HG03064 (cell line): ENCODE data around the gene ATP5PD.
A peak's percentile ranks its signal among the peaks of the same experiment; 100 is the strongest.
"Not testable (repeated sequence)": the region's sequence is repeated elsewhere in the genome, so short reads cannot be mapped to it uniquely, and the experiment has no call there.

Experiments used
- ATAC-seq: cut with Tn5 transposase; IDR thresholded peaks from one replicate; pipeline ENCODE4 v1.9.1; 2021; ENCODE audit warnings: low read depth; ENCODE audit not compliant: unreplicated experiment

The ATP5PD gene

DNA sequence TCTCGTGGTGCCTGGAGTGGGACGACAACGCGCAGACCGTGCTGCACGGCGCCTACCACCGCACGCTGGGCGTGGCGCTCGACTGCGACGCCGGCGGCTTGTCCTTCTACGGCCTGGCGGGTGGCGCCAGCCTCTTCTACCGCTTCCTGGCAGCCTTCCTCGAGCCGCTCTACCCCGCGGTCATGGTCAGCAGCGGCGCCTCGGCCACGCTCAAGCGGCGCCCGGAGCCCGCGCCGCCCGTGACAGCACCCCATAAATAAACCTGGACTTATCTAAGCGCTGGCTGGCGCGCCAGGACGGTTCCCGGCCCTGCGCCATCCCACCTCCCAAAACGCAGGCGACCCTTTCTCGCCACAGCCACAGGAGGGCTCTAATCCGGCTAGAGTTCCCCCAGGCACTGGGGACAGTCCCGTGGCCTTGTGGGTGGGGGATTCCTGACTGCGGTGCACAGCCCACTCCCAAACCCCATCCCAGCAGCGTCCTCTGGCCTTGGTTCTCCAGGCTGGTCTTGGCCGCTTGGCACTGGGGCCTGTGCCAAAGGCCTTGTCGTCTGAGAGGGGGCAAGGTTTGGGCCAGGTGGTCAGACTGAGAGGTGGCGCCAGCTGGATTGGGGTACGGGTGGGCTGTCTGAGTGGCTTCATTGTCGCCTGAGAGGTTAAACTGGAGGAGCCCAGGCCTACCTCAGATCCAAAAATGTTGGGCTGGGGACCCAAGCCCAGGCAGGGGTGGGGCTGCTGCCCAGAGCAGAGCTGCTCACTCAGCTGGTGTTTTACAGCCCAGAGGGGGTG lies 30.9 kb upstream of the ATP5PD start:
- peak; percentile 40 for ATAC-seq

- no peak for ATAC-seq
Observed at GRCh38 chr17:75077072-75077495, 30.3 kb upstream of the ATP5PD start.

DNA sequence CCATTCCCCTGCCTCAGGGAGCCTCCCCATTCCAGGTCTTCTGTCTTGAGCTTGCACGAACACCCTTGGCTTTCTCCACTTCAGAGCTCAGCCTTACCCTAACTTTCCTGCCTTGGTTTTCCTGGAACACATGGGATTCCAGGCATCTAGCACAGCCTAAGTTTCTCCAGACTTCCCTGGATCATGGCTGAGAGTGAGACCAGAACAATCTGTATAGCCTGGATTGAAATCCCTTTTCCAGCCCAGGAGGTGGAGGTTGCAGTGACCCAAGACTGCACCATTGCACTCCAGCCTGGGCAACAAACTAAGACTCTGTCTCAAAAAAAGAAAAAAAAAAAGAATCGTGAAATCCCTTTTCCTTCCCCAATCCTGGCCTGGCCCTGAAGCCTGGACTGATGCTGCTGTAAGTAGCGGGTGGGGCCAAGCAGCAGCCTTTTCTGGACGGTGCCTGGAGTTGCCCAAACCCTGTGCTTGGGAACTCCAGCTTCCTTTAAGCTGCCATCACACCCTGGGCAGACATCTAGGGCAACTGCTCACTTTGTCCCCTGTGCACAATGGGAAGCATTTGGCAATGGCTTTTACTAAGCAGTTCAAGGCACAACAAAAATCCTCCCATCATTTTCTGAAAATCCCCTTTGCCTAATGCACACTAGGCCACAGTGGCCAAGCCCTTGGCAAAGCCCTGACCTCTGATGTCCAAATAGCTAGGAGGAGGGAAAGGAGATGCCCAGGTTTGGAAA lies 29.0 kb upstream of the ATP5PD start:
- ATAC-seq, result no peak

DNA sequence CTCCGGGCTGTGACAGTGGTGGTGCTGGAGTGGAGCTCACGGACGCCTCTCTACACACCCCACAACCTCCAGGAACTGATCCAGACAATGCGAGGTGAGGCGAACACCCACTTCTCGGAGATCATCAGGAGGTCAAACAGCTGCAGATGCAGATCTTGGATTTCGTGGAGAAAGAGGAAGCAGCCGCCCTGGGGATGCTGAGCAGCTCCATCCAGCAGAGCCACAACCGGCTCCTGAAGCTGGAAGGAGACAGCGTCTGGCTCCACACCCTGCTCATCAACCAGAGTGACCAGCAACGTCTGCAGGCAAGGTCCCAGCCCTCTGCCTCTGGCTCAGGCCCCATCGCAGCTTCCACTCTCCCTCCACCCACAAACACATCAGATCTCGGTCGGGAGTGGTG lies 27.8 kb upstream of the ATP5PD start:
- no peak for ATAC-seq

GRCh38 chr17:75073618-75074047 lies 26.9 kb upstream of the ATP5PD start:
- ATAC-seq, result no peak

DNA sequence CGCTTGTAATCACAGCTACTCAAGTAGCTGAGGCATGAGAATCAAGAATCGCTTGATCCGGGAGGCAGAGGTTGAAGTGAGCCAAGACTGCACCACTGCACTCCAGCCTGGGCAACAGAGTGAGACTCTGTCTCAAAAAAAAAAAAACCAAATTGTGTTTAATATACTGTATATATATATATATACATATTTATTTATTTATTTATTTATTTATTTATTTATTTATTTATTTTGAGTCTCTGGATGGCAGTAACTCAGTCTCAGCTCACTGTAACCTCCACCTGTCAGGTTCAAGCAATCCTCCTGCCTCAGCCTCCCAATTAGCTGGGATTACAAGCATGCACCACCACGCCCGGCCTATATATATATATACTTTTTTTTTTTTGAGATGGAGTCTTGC lies 26.1 kb upstream of the ATP5PD start:
- ATAC-seq, result not testable (repeated sequence)

DNA sequence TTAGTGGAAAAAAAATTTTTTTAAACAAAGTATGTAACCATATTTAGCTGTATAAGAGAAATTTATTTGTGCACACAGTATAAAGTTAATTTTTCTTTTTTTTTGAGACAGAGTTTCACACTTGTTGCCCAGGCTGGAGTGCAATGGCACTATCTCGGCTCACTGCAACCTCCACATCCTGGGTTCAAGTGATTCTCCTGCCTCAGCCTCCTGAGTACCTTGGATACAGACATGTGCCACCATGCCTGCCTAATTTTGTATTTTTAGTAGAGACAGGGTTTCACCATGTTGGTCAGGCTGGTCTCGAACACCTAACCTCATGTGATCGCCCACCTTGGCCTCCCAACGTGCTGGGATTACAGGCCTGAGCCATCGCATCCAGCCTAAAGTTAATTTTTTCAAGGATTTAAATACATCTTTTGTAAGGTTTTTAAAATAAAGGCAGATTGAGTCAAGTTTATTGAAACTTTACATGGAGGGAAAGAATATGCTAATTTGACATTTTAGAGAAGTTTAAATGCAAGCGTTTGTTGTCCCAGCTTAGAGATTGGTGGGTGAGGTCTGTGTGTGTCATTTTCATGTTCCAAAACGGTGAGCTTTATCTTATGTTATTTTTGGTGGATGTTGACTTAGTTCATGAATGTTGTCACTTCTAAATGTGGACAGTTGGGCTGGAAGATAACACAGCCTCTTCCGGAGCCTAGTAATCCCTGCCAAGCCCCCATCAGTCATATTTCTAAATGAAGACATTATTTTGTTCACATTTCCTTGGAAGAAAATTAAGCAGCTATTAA lies 24.9 kb upstream of the ATP5PD start:
- not testable (repeated sequence) for ATAC-seq

DNA sequence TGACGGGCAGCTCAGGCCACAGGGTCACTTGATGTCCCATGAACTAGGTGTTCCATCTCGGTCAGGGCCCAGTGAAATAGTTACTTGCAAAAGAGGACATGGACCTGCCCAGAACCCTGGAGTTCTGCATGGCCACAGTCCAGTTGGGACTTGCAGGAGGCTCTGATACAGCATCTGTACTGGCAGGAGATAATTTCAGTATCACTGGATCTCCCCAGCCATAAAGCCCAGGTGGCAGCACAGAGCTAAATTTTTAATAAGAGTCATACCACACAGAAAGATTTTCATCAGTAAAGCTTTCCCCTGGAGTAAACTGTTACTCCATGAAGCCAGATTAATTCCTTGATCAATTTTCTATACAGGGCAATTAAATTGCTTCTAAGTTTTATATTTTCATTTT lies 23.0 kb upstream of the ATP5PD start:
- ATAC-seq, result no peak

- no peak for ATAC-seq
Observed at GRCh38 chr17:75068750-75069149, 22.0 kb upstream of the ATP5PD start.

GRCh38 chr17:75067856-75068255 lies 21.1 kb upstream of the ATP5PD start:
- ATAC-seq, result no peak

- no peak for ATAC-seq
Observed at GRCh38 chr17:75065562-75066151, 18.9 kb upstream of the ATP5PD start.

- no peak for ATAC-seq
Observed at GRCh38 chr17:75064867-75065561, 18.2 kb upstream of the ATP5PD start.

- ATAC-seq, result no peak
Observed at GRCh38 chr17:75064460-75064859, 17.7 kb upstream of the ATP5PD start.

GRCh38 chr17:75064040-75064439 lies 17.3 kb upstream of the ATP5PD start:
- no peak for ATAC-seq

- ATAC-seq, result no peak
Observed at GRCh38 chr17:75063626-75064025, 16.9 kb upstream of the ATP5PD start.

- ATAC-seq, result no peak
Observed at GRCh38 chr17:75063201-75063600, 16.4 kb upstream of the ATP5PD start.

GRCh38 chr17:75061618-75062017 lies 14.8 kb upstream of the ATP5PD start:
- no peak for ATAC-seq

DNA sequence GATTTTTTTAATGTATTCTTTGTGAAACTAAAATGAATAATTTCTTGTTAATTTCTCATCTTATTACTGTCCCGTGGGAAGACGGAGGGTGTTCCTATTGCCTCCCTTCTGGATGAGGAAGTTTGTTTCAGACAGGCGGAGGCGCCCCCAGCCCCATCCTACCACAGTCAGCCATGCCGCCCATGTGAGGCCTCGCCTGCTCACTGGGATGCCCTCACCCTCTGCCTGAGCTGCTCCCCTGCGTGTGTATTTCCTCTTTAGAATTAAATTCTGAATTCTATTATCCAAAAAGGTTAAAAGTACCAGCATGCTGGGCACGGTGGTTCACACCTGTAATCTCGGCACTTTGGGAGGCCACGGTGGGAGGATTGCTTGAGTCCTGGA lies 14.3 kb upstream of the ATP5PD start:
- no peak for ATAC-seq

DNA sequence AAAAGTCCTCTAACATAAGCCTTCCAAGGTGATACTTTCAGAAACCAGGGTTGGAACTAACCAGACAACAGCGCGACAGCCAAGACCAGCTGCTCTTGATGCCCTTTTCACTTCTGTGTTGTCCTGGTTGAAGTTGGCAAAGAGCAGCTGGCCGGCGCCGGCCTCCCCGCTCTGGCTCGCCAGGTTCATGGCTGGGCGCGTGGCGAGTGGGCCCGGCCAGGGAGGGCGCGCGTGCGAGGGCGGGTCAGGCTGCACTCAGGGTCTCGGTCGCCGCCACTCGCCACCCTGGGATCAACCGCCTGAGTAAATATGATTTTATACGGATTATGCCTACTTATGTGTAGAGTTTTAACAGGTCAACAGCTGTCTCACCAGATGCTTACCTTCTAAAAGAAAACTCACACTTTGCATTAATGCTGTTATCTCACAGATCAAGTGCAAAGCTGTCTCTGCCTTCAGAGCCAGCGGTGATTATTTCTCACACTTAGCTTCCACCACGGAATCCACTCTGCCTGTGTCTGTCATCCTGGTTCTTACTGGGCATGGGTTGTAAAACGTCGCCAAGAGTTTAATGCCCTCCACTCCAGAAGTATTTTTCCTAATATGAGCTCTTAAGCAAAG lies 13.8 kb upstream of the ATP5PD start:
- no peak for ATAC-seq
